HG03520 (cell line): ENCODE results near the gene KRIT1.
"Not testable (repeated sequence)": the region's sequence is repeated elsewhere in the genome, so short reads cannot be mapped to it uniquely, and the experiment has no call there.

Experiments
- ATAC-seq: cut with Tn5 transposase; IDR thresholded peaks from one replicate; pipeline ENCODE4 v1.9.1; 2021; ENCODE audit warnings: mild to moderate bottlenecking, moderate library complexity; ENCODE audit not compliant: unreplicated experiment

KRIT1 gene

GRCh38 chr7:92251181-92251580 is 5.5 kb upstream of the KRIT1 start:
- ATAC-seq: no peak

DNA sequence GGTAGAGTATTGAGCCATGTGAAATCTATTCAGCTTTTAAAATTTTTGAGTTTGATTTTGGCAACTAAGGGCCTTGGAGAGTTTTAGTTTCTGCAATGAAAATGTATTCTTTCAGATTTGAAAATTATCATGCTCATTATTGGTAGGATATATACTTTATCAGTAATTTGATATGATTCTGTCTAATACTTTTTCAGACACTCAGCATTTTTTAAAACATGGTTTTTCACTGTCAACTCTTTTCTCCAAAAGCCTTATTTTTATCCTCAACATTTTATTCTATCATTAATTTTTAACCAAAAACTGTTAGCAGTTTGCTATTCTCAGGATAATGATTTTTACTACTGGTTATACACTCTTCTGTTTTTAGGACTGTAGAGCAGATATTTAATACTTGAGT is 4.9 kb upstream of the KRIT1 start:
- ATAC-seq: no peak

GRCh38 chr7:92246360-92247101 is 817 bp upstream of the KRIT1 start:
- peak; percentile 27 for ATAC-seq

- peak; percentile 0 for ATAC-seq
Observed at GRCh38 chr7:92244808-92245486, 767 bp downstream of the KRIT1 start.

DNA sequence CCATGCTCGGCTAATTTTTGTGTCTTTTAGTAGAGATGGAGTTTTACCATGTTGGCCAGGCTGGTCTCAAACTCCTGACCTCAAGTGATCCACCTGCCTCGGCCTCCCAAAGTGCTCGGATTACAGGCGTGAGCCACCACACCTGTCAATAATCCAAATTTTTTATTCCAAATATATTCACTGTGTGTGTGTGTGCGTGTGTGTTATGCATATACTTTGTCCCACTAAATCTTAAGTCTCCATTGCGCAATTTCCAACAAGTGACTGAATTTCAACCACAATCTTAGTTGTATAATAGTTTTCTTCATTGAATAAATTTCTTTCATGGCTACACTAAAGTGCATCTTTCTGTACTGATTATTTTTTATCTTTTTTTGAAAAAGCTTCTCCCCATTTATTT is 2.7 kb downstream of the KRIT1 start:
- ATAC-seq: no peak

DNA sequence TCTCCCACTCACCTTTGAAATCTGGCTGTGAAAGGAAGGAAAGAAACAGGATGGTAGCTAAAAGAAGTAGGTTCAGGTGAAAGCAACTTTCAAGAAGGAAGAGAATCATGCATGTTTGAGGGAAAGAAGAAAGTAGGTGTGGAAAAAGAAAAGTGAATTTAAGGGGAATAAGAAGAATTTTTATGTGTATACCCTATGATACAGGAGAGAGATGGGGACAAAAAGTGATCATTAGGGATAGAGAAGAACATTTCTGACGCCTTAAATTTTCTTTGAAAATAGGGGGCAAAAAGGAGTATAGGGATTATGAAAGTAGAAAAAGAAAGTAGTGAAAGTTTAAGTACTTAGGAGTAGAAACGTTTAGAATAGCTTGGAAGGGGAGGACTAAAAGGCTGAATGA is 15.2 kb downstream of the KRIT1 start:
- ATAC-seq: no peak

DNA sequence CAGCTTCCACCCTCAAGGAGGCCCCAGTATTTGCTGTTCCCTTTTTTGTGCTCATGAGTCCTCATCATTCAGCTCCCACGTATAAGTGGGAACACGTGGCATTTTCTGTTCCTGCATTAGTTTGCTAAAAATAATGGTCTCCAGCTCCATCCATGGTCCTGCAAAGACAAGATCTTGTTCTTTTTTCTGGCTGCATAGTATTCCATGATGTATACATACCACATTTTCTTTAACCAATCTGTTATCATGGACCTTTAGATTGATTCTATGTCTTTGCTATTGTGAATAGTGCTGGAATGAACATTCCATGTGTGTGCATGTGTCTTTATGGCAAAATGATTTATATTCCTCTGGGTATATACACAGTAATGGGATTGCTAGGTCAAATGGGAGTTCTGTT is 17.0 kb downstream of the KRIT1 start:
- no peak for ATAC-seq

DNA sequence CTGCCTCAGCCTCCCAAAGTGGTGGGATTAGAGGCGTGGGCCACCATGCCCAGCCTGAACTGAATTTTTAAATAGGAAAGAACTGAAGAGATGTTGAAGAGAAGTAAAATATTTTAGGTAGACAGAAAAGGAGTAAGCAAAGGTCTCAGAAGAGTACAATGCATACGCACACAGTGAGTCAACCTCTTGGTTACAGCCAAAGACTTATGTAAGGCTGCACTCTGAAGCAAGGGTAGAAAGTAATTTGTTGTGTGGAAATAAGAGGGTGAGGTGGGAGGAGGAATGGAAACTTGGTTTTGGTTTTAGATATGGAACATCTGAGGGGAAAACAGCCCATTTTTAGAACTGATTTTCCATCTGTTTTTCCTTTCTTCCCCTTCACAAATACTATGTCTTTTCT is 17.6 kb downstream of the KRIT1 start:
- ATAC-seq: no peak

GRCh38 chr7:92226981-92227380 is 18.7 kb downstream of the KRIT1 start:
- no peak for ATAC-seq

- no peak for ATAC-seq
Observed at GRCh38 chr7:92221766-92222165, 23.9 kb downstream of the KRIT1 start.

GRCh38 chr7:92206672-92207071 is 39.0 kb downstream of the KRIT1 start:
- ATAC-seq: no peak

DNA sequence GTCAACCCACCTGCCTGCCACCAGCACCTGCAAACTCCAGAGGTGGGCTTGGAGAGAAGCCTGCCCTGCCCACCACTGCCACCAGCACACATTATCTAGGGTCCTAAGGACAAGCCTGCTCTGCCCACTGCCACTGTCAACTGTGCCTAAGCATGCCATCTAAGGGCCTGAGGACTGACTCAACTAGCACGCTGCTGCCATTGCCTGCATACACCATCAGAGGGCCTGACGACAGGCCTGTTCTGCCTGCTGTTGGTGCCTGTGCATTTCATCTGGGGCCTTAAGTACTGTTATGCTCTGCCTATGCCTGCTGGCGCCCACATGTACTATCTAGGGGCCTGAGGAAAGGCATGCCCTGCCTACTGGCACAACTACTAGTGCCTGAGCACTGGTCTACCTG is 39.7 kb downstream of the KRIT1 start:
- ATAC-seq: no peak

GRCh38 chr7:92200791-92201190 is 44.9 kb downstream of the KRIT1 start:
- no peak for ATAC-seq

DNA sequence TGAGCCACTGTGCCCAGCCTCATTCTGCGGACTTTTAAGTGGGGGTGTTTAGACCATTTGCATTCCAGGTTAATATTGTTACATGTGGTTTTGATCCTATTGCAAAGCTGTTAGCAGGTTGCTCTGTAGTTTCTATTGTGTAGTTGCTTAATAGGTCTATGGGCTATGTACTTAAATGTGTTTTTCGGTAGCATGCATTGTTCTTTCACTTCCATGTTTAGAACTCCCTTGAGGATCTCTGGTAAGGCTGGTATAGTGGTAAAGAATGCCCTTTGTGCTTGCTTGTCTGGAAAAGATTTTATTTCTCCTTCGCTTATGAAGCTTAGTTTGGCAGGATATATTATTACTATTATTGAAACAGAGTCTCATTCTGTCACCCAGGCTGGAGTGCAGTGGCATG is 53.4 kb downstream of the KRIT1 start:
- no peak for ATAC-seq

GRCh38 chr7:92189246-92189645 is 56.5 kb downstream of the KRIT1 start:
- ATAC-seq: not testable (repeated sequence)

- not testable (repeated sequence) for ATAC-seq
Observed at GRCh38 chr7:92184294-92184693, 61.4 kb downstream of the KRIT1 start.

DNA sequence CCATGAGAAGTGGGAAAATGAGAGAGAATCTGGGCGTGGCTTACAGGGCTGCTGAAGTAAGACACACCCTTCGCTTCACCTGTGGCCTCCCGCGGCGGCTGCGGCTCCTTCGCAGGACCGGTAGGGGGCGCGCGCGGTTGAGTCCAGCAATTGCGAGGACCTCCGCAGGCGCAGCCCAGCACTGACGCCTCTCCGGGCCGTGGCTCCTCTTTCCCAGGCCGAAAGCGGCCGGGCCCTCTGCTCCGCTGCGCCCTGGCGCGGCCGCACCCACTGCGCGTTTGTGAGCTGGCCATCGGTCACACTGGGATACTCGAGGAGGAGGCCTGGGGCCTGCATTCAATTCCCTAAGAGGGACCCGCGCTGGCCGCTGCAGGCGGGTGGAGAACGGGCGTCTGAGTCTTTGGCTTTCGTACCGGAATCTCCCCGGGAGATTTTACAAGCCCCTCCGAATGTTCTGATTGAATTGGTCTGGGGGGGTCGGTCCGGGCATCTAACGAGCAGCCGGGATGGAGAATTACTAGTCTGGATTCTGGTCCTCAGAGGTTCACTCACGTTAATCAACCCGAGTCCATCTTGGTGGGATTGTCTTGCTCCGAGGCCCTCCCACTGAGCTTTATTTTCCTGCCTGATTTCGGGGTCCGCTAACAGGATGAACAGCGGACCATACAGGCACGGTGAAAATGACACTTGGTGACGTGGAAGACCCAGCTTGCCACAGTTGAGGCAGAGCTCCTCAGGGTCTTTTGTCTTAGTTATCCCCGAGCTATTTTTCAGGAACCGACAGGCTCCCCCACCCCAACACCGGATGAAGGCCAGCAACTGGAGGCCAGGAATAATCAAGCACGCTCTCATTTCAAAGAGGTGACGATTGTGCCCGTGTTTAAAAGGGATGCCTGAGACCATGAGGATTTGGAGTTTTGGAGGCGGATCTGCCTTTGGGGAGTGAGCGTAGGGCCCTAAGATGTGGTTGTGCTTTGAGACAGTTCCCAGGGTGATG is 66.5 kb downstream of the KRIT1 start, which contains the start of gene LRRD1:
LRRD1 (minus strand) TSS at position 215 of the 997 bp plus-strand sequence. CDS start 13,940 bp downstream, outside the sequence.
- peak; percentile 96 for ATAC-seq

DNA sequence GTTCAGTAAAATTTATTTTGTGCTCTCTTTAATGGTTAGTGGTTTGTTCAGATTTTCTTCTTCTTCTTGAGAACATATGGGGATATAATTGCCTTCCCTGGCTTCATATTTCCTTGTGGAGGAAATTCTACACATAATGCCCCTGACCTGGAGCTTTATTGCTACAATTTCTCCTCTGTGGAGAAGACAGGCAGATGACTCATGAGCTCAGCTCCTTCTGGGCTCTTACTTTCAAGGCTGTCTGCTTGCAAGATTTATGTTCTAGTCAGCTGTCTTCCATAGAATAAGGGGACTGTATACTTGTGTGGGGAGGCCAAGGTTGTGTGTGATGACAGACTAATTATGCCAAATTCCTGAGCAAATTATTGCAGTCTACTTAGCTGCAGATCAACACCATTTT is 68.4 kb downstream of the KRIT1 start:
- no peak for ATAC-seq

DNA sequence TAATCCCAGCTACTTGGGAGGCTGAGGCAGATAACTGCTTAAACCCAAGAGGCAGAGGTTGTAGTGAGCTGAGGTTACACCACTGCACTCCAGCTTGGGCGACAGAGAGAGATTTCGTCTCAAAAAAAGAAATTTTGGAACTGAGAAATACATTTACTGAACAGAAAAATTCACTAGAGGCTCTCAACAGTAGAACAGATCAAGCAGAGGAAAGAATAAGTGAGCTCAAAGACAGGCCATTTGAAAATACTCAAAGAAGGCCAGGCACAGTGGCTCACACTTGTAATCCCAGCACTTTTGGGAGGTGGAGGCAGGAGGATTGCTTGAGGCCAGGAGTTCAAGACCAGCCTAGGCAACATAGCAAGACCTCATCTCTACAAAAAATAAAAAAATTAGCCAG is 76.2 kb downstream of the KRIT1 start:
- ATAC-seq: not testable (repeated sequence)

DNA sequence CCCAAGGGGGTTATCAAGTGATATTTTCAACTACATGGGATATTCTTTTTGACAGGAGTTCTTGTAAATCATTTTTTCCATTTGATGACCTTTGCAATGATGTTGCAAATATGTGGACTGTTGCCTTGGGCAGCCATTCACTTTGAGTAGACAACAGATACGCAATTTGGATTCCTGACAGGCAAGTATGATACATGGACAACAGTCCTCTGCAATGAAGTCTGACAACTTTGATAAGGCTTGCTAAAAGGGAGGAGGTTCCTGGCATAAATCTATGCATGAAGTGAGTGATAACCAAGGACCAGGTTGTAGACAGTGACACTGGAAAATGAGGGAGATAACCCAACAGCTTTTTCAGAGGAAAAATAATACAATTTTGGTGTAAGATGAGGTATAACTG is 84.4 kb downstream of the KRIT1 start:
- no peak for ATAC-seq
